DND-41 (cell line): Measurements from ENCODE around the gene DYRK1A.

ENCODE experiments used
- ATAC-seq: fragments of 200-7000 bp; cut with Tn5 transposase; 3 replicates; pipeline ENCODE4 v1.9.1; 2021; ENCODE audit warnings: low read depth; ENCODE audit not compliant: insufficient read depth
- DNase-seq: peaks from one replicate; pipeline ENCODE4 v3.0.0-alpha.2; 2020
- H2AFZ ChIP-seq: 2 replicates; pipeline ENCODE4 v1.6.0; 2012; ENCODE audit warnings: low read depth, low read length
- H3K27ac ChIP-seq: 2 replicates; pipeline ENCODE4 v1.5.1; 2012; ENCODE audit warnings: low read length, inconsistent platforms
- H3K27me3 ChIP-seq: fragments of 200-600 bp; sonication (generic); 2 replicates; pipeline ENCODE4 v1.6.0; 2012; ENCODE audit warnings: low read length, mild to moderate bottlenecking, inconsistent platforms; ENCODE audit not compliant: insufficient read depth, poor library complexity
- H3K36me3 ChIP-seq: 2 replicates; pipeline ENCODE4 v1.5.1; 2012; ENCODE audit warnings: low read length, inconsistent platforms; ENCODE audit not compliant: insufficient read depth
- H3K4me1 ChIP-seq: 2 replicates; pipeline ENCODE4 v1.5.1; 2012; ENCODE audit warnings: mild to moderate bottlenecking, low read length; ENCODE audit not compliant: insufficient read depth
- H3K4me2 ChIP-seq: 2 replicates; pipeline ENCODE4 v1.6.0; 2012; ENCODE audit warnings: mild to moderate bottlenecking, moderate library complexity, low read length, inconsistent platforms; ENCODE audit not compliant: insufficient read depth
- H3K4me3 ChIP-seq, 2 experiments: fragments of 200-600 bp in 1 of 2; shearing (Covaris generic) in 1 of 2; 2 replicates each; pipeline ENCODE4 v1.5.1; 2012 to 2016; ENCODE audit warnings: inconsistent platforms in 2 of 2, low read length in 2 of 2, mild to moderate bottlenecking in 2 of 2, low read depth in 1 of 2, moderate library complexity in 1 of 2
- H3K79me2 ChIP-seq: 2 replicates; pipeline ENCODE4 v1.6.0; 2012; ENCODE audit warnings: low read length, inconsistent platforms; ENCODE audit not compliant: insufficient read depth
- H3K9ac ChIP-seq: 2 replicates; pipeline ENCODE4 v1.6.0; 2012; ENCODE audit warnings: low read depth, mild to moderate bottlenecking, inconsistent platforms, low read length, moderate library complexity
- H3K9me3 ChIP-seq: 2 replicates; pipeline ENCODE4 v1.5.1; 2012; ENCODE audit warnings: low read length, moderate library complexity, mild to moderate bottlenecking, inconsistent platforms; ENCODE audit not compliant: insufficient read depth, severe bottlenecking
- H4K20me1 ChIP-seq: 2 replicates; pipeline ENCODE4 v1.6.0; 2012; ENCODE audit warnings: low read length; ENCODE audit not compliant: insufficient read depth
- EZH2 ChIP-seq: IDR thresholded peaks from 3 replicates; pipeline ENCODE4 v1.6.1; 2012; ENCODE audit warnings: borderline replicate concordance, low read depth, mild to moderate bottlenecking, moderate library complexity, low read length, inconsistent platforms; ENCODE audit not compliant: severe bottlenecking
- TF ChIP-seq, protein P1 (sequence below): IDR thresholded peaks from 2 replicates; pipeline ENCODE4 v1.5.1; 2012; ENCODE audit warnings: borderline replicate concordance, low read length, moderate library complexity, mild to moderate bottlenecking; ENCODE audit not compliant: poor library complexity, severe bottlenecking; ENCODE audit errors: extremely low read depth

Gene DYRK1A

GRCh38 chr21:37408464-37409193, 42.1 kb downstream of the DYRK1A start:
- DNase-seq (no peak), ATAC-seq (no peak)
- H3K4me3 ChIP-seq: no peak overlapping the region

GRCh38 chr21:37410639-37411038, 44.1 kb downstream of the DYRK1A start:
- no peaks in the 10 kb centered on the region for H3K9me3 ChIP-seq
- H3K36me3 ChIP-seq: peaks cover 11% of the 10 kb centered on the region
- H3K27ac ChIP-seq: no peak overlapping the region
- no peak for TF ChIP-seq EZH2
- TF ChIP-seq, protein P1, sequence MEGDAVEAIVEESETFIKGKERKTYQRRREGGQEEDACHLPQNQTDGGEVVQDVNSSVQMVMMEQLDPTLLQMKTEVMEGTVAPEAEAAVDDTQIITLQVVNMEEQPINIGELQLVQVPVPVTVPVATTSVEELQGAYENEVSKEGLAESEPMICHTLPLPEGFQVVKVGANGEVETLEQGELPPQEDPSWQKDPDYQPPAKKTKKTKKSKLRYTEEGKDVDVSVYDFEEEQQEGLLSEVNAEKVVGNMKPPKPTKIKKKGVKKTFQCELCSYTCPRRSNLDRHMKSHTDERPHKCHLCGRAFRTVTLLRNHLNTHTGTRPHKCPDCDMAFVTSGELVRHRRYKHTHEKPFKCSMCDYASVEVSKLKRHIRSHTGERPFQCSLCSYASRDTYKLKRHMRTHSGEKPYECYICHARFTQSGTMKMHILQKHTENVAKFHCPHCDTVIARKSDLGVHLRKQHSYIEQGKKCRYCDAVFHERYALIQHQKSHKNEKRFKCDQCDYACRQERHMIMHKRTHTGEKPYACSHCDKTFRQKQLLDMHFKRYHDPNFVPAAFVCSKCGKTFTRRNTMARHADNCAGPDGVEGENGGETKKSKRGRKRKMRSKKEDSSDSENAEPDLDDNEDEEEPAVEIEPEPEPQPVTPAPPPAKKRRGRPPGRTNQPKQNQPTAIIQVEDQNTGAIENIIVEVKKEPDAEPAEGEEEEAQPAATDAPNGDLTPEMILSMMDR: no peak
- ATAC-seq (no peak), DNase-seq (no peak)
- no peak overlapping the region for H3K4me2 ChIP-seq
- no peak overlapping the region for H2AFZ ChIP-seq
- H4K20me1 ChIP-seq: peaks cover 97% of the 10 kb centered on the region
- no peak overlapping the region for H3K9ac ChIP-seq
- no peaks in the 10 kb centered on the region for H3K27me3 ChIP-seq
- H3K79me2 ChIP-seq: peaks cover 100% of the 10 kb centered on the region
- H3K4me3 ChIP-seq: no peak overlapping the region
- no peaks in the 10 kb centered on the region for H3K4me1 ChIP-seq

More at GRCh38 chr21:37408464-37409193, 42.1 kb downstream of the DYRK1A start:
- H3K9me3 ChIP-seq: no peaks in the 10 kb centered on the region
- TF ChIP-seq EZH2: no peak
- TF ChIP-seq, protein P1: no peak
- no peaks in the 10 kb centered on the region for H3K4me1 ChIP-seq
- no peak overlapping the region for H3K4me2 ChIP-seq
- H3K36me3 ChIP-seq: peaks cover 11% of the 10 kb centered on the region
- H3K79me2 ChIP-seq: peaks cover 100% of the 10 kb centered on the region
- peaks cover 97% of the 10 kb centered on the region for H4K20me1 ChIP-seq
- H3K27ac ChIP-seq: no peak overlapping the region
- no peak overlapping the region for H2AFZ ChIP-seq
- no peaks in the 10 kb centered on the region for H3K27me3 ChIP-seq
- no peak overlapping the region for H3K9ac ChIP-seq

DNA sequence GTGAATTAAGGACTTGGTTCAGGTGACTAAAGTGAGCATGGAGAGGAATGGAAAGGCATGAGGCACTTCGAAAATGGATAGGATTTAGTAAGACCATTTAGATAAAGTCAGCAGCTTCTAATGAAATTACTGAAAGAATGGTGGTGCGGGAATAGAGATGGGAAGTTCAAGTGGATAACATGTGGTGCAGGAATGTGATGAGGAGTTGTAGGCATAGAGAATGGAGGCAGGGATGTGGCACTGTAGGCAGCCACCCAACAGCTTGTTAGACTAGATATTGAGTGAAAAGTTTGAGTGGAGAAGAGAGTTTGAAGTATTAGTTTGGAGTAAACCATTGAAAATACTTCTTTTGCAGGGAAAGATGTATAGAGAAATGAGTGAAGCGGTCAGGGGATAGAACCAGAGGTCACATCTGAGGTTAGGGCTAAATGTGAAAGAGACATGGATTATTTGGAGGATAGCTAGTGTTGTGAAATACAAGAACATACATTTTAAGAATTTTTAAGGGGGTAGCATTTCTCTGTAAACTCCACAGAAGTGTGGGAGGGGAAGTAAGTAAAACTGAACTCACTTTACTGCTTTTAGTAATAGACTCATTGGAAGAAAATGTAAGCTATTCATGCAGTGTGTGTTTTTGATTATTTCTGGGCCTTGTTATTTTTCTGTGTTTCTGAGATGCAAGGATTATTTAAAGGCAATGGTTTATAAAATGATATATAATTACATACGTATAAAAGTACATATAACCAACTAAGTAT, 46.2 kb downstream of the DYRK1A start:
- no peaks in the 10 kb centered on the region for H3K27me3 ChIP-seq
- no peak for ATAC-seq
- H3K27ac ChIP-seq: no peak overlapping the region
- H3K9ac ChIP-seq: no peak overlapping the region
- H3K9me3 ChIP-seq: no peaks in the 10 kb centered on the region
- no peaks in the 10 kb centered on the region for H3K4me1 ChIP-seq
- DNase-seq: no peak
- TF ChIP-seq, protein P1: no peak
- TF ChIP-seq EZH2: no peak
- H2AFZ ChIP-seq: no peak overlapping the region
- peaks cover 100% of the 10 kb centered on the region for H3K79me2 ChIP-seq
- H3K4me3 ChIP-seq: no peak overlapping the region
- H4K20me1 ChIP-seq: peaks cover 91% of the 10 kb centered on the region
- peaks cover 8% of the 10 kb centered on the region for H3K36me3 ChIP-seq
- no peak overlapping the region for H3K4me2 ChIP-seq
